ENCODE results near the gene KCNQ2. TPM values are rescaled to one million over a fixed set of nuclear protein-coding genes. Genes with fewer than 3 reads are reported as not detected.

KCNQ2 gene
- total RNA-seq, 1 experiment from 2014 or later, result 0.25 TPM

DNA sequence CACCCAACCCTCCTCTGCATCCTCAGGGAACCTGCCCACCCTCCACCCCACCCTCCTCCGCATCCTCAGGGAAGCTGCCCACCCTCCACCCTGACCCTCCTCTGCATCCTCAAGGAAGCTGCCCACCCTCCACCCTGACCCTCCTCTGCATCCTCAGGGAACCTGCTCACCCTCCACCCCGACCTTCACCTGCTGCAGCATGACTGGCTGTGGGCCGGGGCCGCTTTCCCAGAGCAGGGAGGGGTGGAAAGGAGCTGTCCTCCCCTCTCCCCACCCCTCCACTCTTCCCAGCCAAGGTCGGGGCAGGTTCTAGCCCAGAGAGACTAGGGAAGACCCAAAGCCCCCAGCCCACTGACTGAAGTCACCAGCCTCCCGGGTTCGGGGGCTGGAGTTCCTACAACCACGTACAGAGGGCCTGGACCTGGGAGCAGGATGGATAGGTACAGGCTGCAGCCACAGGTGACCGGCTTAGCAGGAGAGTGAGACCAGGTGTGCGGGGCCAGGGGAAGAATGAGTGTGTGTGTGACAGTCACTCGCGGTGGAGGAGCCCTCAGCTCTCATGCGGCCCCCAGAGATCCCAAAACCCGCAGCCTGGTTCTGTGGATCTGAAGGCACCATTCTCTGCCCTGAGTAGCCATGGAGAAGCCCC is 14.8 kb upstream of the KCNQ2 start:
- Histone ChIP-seq H3K4me3 (ENCODE audit: low read depth, low read length) (no peak overlapping the region), H3K9me3 (no peaks in the 10 kb centered on the region), H3K27me3 (replicated peaks; ENCODE audit: control insufficient read depth, insufficient read depth, low read length) (no peaks in the 10 kb centered on the region), H3K4me1 (0 out of 2 replicates have a peak, but pooled peaks cover 5% of the 10 kb centered on the region), H3K36me3 (ENCODE audit: control insufficient read depth, insufficient read depth, low read length) (no peaks in the 10 kb centered on the region)
- Mint-ChIP-seq H3K4me1 (ENCODE audit: low read depth, unreplicated experiment) (no peaks in the 10 kb centered on the region), H3K27ac (ENCODE audit: unreplicated experiment) (no peak overlapping the region), H3K36me3 (ENCODE audit: insufficient read depth, unreplicated experiment) (no peaks in the 10 kb centered on the region), H3K9me3 (ENCODE audit: unreplicated experiment) (peaks cover 11% of the 10 kb centered on the region), H3K4me3 (ENCODE audit: unreplicated experiment) (no peak overlapping the region), H3K27me3 (ENCODE audit: insufficient read depth, unreplicated experiment) (peaks cover 12% of the 10 kb centered on the region)
- ChIA-PET POLR2A (no interaction called here), CTCF (no interaction called here)
- TF ChIP-seq, protein P1, sequence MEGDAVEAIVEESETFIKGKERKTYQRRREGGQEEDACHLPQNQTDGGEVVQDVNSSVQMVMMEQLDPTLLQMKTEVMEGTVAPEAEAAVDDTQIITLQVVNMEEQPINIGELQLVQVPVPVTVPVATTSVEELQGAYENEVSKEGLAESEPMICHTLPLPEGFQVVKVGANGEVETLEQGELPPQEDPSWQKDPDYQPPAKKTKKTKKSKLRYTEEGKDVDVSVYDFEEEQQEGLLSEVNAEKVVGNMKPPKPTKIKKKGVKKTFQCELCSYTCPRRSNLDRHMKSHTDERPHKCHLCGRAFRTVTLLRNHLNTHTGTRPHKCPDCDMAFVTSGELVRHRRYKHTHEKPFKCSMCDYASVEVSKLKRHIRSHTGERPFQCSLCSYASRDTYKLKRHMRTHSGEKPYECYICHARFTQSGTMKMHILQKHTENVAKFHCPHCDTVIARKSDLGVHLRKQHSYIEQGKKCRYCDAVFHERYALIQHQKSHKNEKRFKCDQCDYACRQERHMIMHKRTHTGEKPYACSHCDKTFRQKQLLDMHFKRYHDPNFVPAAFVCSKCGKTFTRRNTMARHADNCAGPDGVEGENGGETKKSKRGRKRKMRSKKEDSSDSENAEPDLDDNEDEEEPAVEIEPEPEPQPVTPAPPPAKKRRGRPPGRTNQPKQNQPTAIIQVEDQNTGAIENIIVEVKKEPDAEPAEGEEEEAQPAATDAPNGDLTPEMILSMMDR (IDR thresholded peaks at IDR 0.05; ENCODE audit: insufficient read depth in 1 of 2, low read depth in 1 of 2, low read length in 1 of 2, severe bottlenecking in 1 of 2, unreplicated experiment in 1 of 2), result no peak
- DNase-seq, result no peak
- intact Hi-C loops (cut with micrococcal nuclease; ENCODE audit: unreplicated experiment), result loop anchor here (10.0 kb wide), 1 partner anchor 182 kb away; no protein-coding TSS in a partner anchor
- BruUV-seq (replicated peaks), result no TSS peak

DNA sequence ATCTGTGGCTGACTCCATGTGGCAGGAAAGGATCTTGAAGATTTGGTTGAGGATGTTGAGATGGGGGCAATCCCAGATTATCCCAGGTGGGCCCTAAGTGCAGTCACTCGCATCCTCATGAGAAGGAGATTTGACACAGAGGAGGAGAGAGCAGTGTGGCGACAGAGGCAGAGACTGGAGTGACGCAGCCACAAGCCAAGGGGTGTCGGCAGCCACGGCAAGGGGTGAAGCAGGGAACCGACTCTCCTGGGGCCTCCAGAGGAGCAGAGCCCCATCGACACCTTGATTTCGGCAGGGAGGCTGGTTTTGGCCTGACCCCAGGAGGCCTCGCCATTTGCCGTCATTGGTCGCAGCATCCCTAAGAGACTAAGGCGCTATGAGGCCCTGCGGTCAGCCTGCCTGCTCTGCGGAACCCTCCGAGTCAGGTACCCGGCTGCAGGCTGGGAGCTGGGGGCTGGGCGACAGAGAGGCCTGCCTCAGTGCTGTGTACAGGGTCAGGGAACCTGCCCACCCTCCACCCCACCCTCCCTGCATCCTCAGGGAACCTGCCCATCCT is 13.9 kb upstream of the KCNQ2 start:
- Mint-ChIP-seq H3K27ac (ENCODE audit: unreplicated experiment) (no peak overlapping the region), H3K4me1 (ENCODE audit: low read depth, unreplicated experiment) (no peaks in the 10 kb centered on the region), H3K36me3 (ENCODE audit: insufficient read depth, unreplicated experiment) (no peaks in the 10 kb centered on the region), H3K9me3 (ENCODE audit: unreplicated experiment) (peaks cover 2% of the 10 kb centered on the region), H3K4me3 (ENCODE audit: unreplicated experiment) (no peak overlapping the region), H3K27me3 (ENCODE audit: insufficient read depth, unreplicated experiment) (peaks cover 14% of the 10 kb centered on the region)
- no peak overlapping the region for H3K4me3 ChIP-seq (ENCODE audit: low read depth, low read length)
- H3K9me3 ChIP-seq, result no peaks in the 10 kb centered on the region
- no TSS peak for BruUV-seq (replicated peaks)
- TF ChIP-seq, protein P1 (IDR thresholded peaks at IDR 0.05; ENCODE audit: insufficient read depth in 1 of 2, low read depth in 1 of 2, low read length in 1 of 2, severe bottlenecking in 1 of 2, unreplicated experiment in 1 of 2), result no peak
- H3K27me3 ChIP-seq (replicated peaks; ENCODE audit: control insufficient read depth, insufficient read depth, low read length), result no peaks in the 10 kb centered on the region
- ChIA-PET POLR2A (no interaction called here), CTCF (no interaction called here)
- intact Hi-C loops (cut with micrococcal nuclease; ENCODE audit: unreplicated experiment), result loop anchor here (10.0 kb wide), 1 partner anchor 182 kb away; no protein-coding TSS in a partner anchor
- H3K4me1 ChIP-seq, result 0 out of 2 replicates have a peak, but pooled peaks cover 5% of the 10 kb centered on the region
- H3K36me3 ChIP-seq (ENCODE audit: control insufficient read depth, insufficient read depth, low read length), result no peaks in the 10 kb centered on the region
- DNase-seq, result no peak

DNA sequence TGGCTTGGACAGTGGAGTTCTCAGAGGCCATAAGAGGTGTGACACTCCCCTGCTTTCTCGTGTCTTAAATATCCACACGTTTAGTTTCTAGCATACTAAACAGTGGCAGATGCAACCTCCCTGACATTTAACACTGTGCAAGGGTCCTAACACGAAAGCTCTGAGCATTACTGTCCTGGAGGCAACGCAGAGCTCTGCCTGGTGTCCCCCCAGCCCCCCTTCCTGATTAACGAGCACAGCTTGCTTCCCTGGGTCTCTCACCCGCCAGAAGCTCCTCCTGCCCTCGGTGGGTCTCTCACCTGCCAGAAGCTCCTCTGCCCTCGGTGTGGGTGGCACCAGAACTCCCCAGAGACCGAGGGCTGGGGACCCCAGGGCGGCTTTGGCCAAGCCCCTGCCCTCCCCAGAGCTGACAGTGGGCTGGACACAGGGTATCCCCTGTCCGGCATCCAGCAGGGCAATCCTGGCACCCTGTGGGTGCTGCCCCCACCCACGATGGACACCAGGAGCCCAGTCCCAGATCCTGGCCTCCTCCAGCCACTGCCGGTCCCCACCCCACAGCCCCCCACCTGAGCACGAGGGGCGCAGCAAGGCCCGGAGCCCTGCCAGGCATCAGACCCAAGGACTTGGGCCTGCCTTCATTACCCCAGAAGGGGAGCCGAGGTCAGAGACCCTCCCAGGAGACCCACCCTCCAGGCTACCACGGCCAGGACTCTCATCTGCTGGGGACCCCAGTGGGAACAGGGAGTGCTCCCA is 12.4 kb upstream of the KCNQ2 start:
- POLR2A ChIA-PET, result no interaction called here
- Histone ChIP-seq H3K4me3 (ENCODE audit: low read depth, low read length) (no peak overlapping the region), H3K27me3 (replicated peaks; ENCODE audit: control insufficient read depth, insufficient read depth, low read length) (0 out of 2 replicates have a peak, but pooled peaks cover 2% of the 10 kb centered on the region), H3K36me3 (ENCODE audit: control insufficient read depth, insufficient read depth, low read length) (no peaks in the 10 kb centered on the region), H3K4me1 (0 out of 2 replicates have a peak, but pooled peaks cover 5% of the 10 kb centered on the region), H3K9me3 (no peaks in the 10 kb centered on the region)
- H3K4me3 Mint-ChIP-seq (ENCODE audit: unreplicated experiment), result no peak overlapping the region
- no peaks in the 10 kb centered on the region for H3K4me1 Mint-ChIP-seq (ENCODE audit: low read depth, unreplicated experiment)
- TF ChIP-seq, protein P1 (IDR thresholded peaks at IDR 0.05; ENCODE audit: insufficient read depth in 1 of 2, low read depth in 1 of 2, low read length in 1 of 2, severe bottlenecking in 1 of 2, unreplicated experiment in 1 of 2), result no peak
- no peak for DNase-seq
- no peaks in the 10 kb centered on the region for H3K9me3 Mint-ChIP-seq (ENCODE audit: unreplicated experiment)
- no peaks in the 10 kb centered on the region for H3K36me3 Mint-ChIP-seq (ENCODE audit: insufficient read depth, unreplicated experiment)
- intact Hi-C loops (cut with micrococcal nuclease; ENCODE audit: unreplicated experiment), result loop anchor here (10.0 kb wide), 1 partner anchor 180 kb away; no protein-coding TSS in a partner anchor
- H3K27me3 Mint-ChIP-seq (ENCODE audit: insufficient read depth, unreplicated experiment), result peaks cover 19% of the 10 kb centered on the region
- BruUV-seq (replicated peaks), result no TSS peak
- H3K27ac Mint-ChIP-seq (ENCODE audit: unreplicated experiment), result no peak overlapping the region
- CTCF ChIA-PET, result interaction anchor here (1.4 to 1.6 kb wide), 2 partner anchors 12 to 262 kb away, joined by 3 to 4 read pairs; no protein-coding TSS in a partner anchor

All from Caco-2 (cell line).